H1 (cell line): ENCODE results near the gene VCP. TPM values are rescaled to one million over a fixed set of nuclear protein-coding genes. Genes with fewer than 3 reads are reported as not detected.
A peak's percentile ranks its signal among the peaks of the same experiment; 100 is the strongest.

ENCODE experiments used
- CTCF ChIA-PET: fragments of 300-600 bp; sonication (Branson Sonifier 250); formaldehyde crosslinking; loops from one replicate; lab custom pipeline; 2021; ENCODE audit not compliant: partially characterized antibody; lab: Charles Lee
- POLR2A ChIA-PET: fragments of 300-600 bp; sonication (Branson Sonifier 250); formaldehyde crosslinking; loops from one replicate; lab custom pipeline; 2021; ENCODE audit warnings: inconsistent platforms; ENCODE audit not compliant: partially characterized antibody; lab: Charles Lee
- DNase-seq, 2 experiments: peaks; one replicate each; pipeline versions ENCODE4 v3.0.0 to v3.0.0-alpha.2; 2010 to 2022; ENCODE audit warnings: low spot score in 2 of 2, low read depth in 1 of 2, mixed read lengths in 1 of 2
- FAIRE-seq: peaks from 2 replicates; lab custom pipeline; 2011; peaks lifted over from hg19 to GRCh38; lab: Jason Lieb, UNC
- H2AFZ ChIP-seq: 2 replicates; pipeline ENCODE4 v1.8.1; 2012; ENCODE audit warnings: low read length, inconsistent platforms
- H2AK5ac ChIP-seq: 2 replicates; pipeline ENCODE4 v1.6.1; 2013; ENCODE audit warnings: low read depth, low read length
- H2BK120ac ChIP-seq: replicated peaks from 2 replicates; pipeline ENCODE3; 2013; ENCODE audit warnings: low read depth, low read length, inconsistent platforms
- H2BK12ac ChIP-seq: 2 replicates; pipeline ENCODE4 v1.6.1; 2013; ENCODE audit warnings: low read depth, low read length
- H2BK15ac ChIP-seq: 2 replicates; pipeline ENCODE4 v1.6.1; 2013; ENCODE audit warnings: low read length
- H2BK20ac ChIP-seq: 2 replicates; pipeline ENCODE4 v1.6.1; 2013; ENCODE audit warnings: low read length
- H2BK5ac ChIP-seq: 2 replicates; pipeline ENCODE4 v1.6.1; 2013; ENCODE audit warnings: low read depth, low read length
- H3K14ac ChIP-seq: 2 replicates; pipeline ENCODE4 v1.6.1; 2013; ENCODE audit warnings: inconsistent platforms; ENCODE audit not compliant: insufficient read length
- H3K18ac ChIP-seq: 2 replicates; pipeline ENCODE4 v1.6.1; 2013; ENCODE audit warnings: low read length; ENCODE audit errors: extremely low read depth
- H3K23ac ChIP-seq: 2 replicates; pipeline ENCODE4 v1.6.1; 2013; ENCODE audit warnings: inconsistent platforms; ENCODE audit not compliant: insufficient read length
- H3K23me2 ChIP-seq: 2 replicates; pipeline ENCODE4 v1.6.1; 2013; ENCODE audit warnings: low read depth, low read length
- H3K27ac ChIP-seq: 2 replicates; pipeline ENCODE4 v1.6.1; 2011; ENCODE audit warnings: low read depth, low read length, inconsistent platforms
- H3K27me3 ChIP-seq, 4 experiments: replicated peaks in 1 of 4; 1 replicate in 1 of 4; 2 replicates in 3 of 4; pipeline versions ENCODE4 v1.6.1 to v1.8.1; 2011 to 2013; ENCODE audit warnings: low read length in 3 of 4, mild to moderate bottlenecking in 3 of 4, inconsistent platforms in 2 of 4, mixed read lengths in 2 of 4, moderate library complexity in 1 of 4; ENCODE audit not compliant: control insufficient read depth in 3 of 4, insufficient read depth in 3 of 4; ENCODE audit errors: extremely low read depth in 1 of 4
- H3K36me3 ChIP-seq, 4 experiments: 2 replicates each; pipeline versions ENCODE4 v1.6.1 to v1.8.1; 2011 to 2013; ENCODE audit warnings: mild to moderate bottlenecking in 4 of 4, low read length in 3 of 4, moderate library complexity in 2 of 4, control low read depth in 1 of 4, inconsistent platforms in 1 of 4; ENCODE audit not compliant: insufficient read depth in 4 of 4, control insufficient read depth in 2 of 4
- H3K4ac ChIP-seq: replicated peaks from 2 replicates; pipeline ENCODE3; 2013; ENCODE audit warnings: low read length, low read depth, mixed read lengths, inconsistent platforms; ENCODE audit not compliant: insufficient read length
- H3K4me1 ChIP-seq, 4 experiments: replicated peaks in 1 of 4; 1 replicate in 1 of 4; 2 replicates in 3 of 4; pipeline versions ENCODE4 v1.6.1 to v1.8.1; 2011 to 2013; ENCODE audit warnings: low read length in 3 of 4, inconsistent platforms in 2 of 4, mixed read lengths in 1 of 4; ENCODE audit not compliant: insufficient read depth in 4 of 4, control insufficient read depth in 3 of 4
- H3K4me2 ChIP-seq, 2 experiments: 2 replicates each; pipeline versions ENCODE4 v1.6.1 to v1.8.1; 2011 to 2013; ENCODE audit warnings: low read depth in 2 of 2, low read length in 2 of 2, control low read depth in 1 of 2, inconsistent platforms in 1 of 2, mild to moderate bottlenecking in 1 of 2; ENCODE audit not compliant: insufficient read depth in 1 of 2
- H3K4me3 ChIP-seq, 4 experiments: fragments of 200-600, 300-600 bp in 1 of 4; sonication (generic), shearing (Covaris generic), sonication (Bioruptor Twin) in 1 of 4; 2 replicates each; pipeline versions ENCODE4 v1.5.1 to v1.8.1; 2011 to 2016; ENCODE audit warnings: low read length in 4 of 4, low read depth in 3 of 4, control low read depth in 2 of 4, inconsistent platforms in 2 of 4, mild to moderate bottlenecking in 2 of 4, mixed read lengths in 1 of 4, moderate library complexity in 1 of 4; ENCODE audit not compliant: insufficient read depth in 2 of 4; ENCODE audit errors: extremely low read depth in 1 of 4
- H3K56ac ChIP-seq: replicated peaks from 2 replicates; pipeline ENCODE3; 2013; ENCODE audit warnings: low read depth, mild to moderate bottlenecking, mixed read lengths, low read length, inconsistent platforms; ENCODE audit not compliant: insufficient read length
- H3K79me1 ChIP-seq: 2 replicates; pipeline ENCODE4 v1.6.1; 2013; ENCODE audit warnings: low read depth, low read length, control low read depth
- H3K79me2 ChIP-seq, 2 experiments: 2 replicates each; pipeline versions ENCODE4 v1.6.1 to v1.8.1; 2012 to 2013; ENCODE audit warnings: low read length in 2 of 2, mild to moderate bottlenecking in 2 of 2, inconsistent platforms in 1 of 2; ENCODE audit not compliant: insufficient read depth in 2 of 2, control insufficient read depth in 1 of 2
- H3K9ac ChIP-seq, 4 experiments: replicated peaks in 1 of 4; 1 replicate in 1 of 4; 2 replicates in 3 of 4; pipeline versions ENCODE4 v1.6.1 to v1.8.1; 2011 to 2013; ENCODE audit warnings: low read depth in 3 of 4, low read length in 3 of 4, control low read depth in 2 of 4, mild to moderate bottlenecking in 2 of 4, moderate library complexity in 2 of 4, inconsistent platforms in 1 of 4; ENCODE audit errors: extremely low read depth in 1 of 4
- H3K9me3 ChIP-seq, 2 experiments: 2 replicates each; pipeline versions ENCODE4 v1.6.1 to v1.8.1; 2012 to 2013; ENCODE audit warnings: mild to moderate bottlenecking in 2 of 2, moderate library complexity in 2 of 2, control low read depth in 1 of 2, inconsistent platforms in 1 of 2, low read depth in 1 of 2, low read length in 1 of 2, mixed read lengths in 1 of 2; ENCODE audit not compliant: insufficient read depth in 2 of 2
- H4K20me1 ChIP-seq, 2 experiments: replicated peaks in 1 of 2; 2 replicates each; pipeline versions ENCODE3 to v1.8.1; 2011 to 2013; ENCODE audit warnings: inconsistent platforms in 2 of 2, low read length in 2 of 2, mild to moderate bottlenecking in 1 of 2; ENCODE audit not compliant: insufficient read depth in 2 of 2, control insufficient read depth in 1 of 2
- H4K5ac ChIP-seq: 2 replicates; pipeline ENCODE4 v1.6.1; 2013; ENCODE audit warnings: low read length, low read depth, mixed read lengths, inconsistent platforms; ENCODE audit not compliant: insufficient read length
- H4K8ac ChIP-seq: 2 replicates; pipeline ENCODE4 v1.8.0; 2013; ENCODE audit warnings: mild to moderate bottlenecking, moderate library complexity, low read length, inconsistent platforms; ENCODE audit not compliant: insufficient read depth; ENCODE audit errors: extremely low read depth
- H4K91ac ChIP-seq: replicated peaks from 2 replicates; pipeline ENCODE3; 2013; ENCODE audit warnings: low read length, mixed read lengths, inconsistent platforms; ENCODE audit not compliant: insufficient read length
- SIN3A ChIP-seq, 2 experiments: IDR thresholded peaks in 1 of 2; conservative IDR thresholded peaks in 1 of 2; 2 replicates each; pipeline ENCODE4 v1.6.1; 2011 to 2012; ENCODE audit warnings: low read length in 2 of 2, improper control_type of control experiment in 1 of 2, low read depth in 1 of 2, mild to moderate bottlenecking in 1 of 2
- TEAD4 ChIP-seq: IDR thresholded peaks from 2 replicates; pipeline ENCODE4 v1.6.1; 2012; ENCODE audit warnings: low read depth, low read length, inconsistent platforms, mixed read lengths
- WGBS, 2 experiments: shearing (Covaris generic) in 1 of 2; methylation state at CpG; one replicate each; pipeline versions ENCODE4 v1.1.6 to v1.1.7; 2013 to 2015; ENCODE audit warnings: low lambda C conversion rate in 2 of 2, mixed read lengths in 2 of 2, inconsistent platforms in 1 of 2, low coverage in 1 of 2, missing lambda C conversion rate in 1 of 2; ENCODE audit not compliant: insufficient replicate concordance in 2 of 2, insufficient coverage in 1 of 2, insufficient read length in 1 of 2; ENCODE audit errors: extremely low coverage in 1 of 2, missing lambda C conversion rate in 1 of 2; 5-methylcytosine and 5-hydroxymethylcytosine counted together
- polyA plus RNA-seq, 7 experiments: library from polyadenylated mRNA; depleted of rRNA in 3 of 7; stranded (reverse) in 5 of 7; unstranded in 2 of 7; fragments of >200 nt in 5 of 7; fragments of 200-250 nt in 2 of 7; gene quantifications; 1 replicate in 5 of 7; 2 replicates in 1 of 7; 4 replicates in 1 of 7; pipeline versions ENCODE4 v1.2.1 to v1.2.3, GENCODE V29; 2011 to 2013; ENCODE audit warnings: missing spikeins in 2 of 7, mixed read lengths in 2 of 7
- total RNA-seq: library from RNA; stranded (reverse); fragmentation: NEBNext Ultra II Directional; extraction: Animal tissue kit (Norgen Biotek cat#: 25700); gene quantifications from 2 replicates; pipeline ENCODE4 v1.2.1, GENCODE V29; 2021

The VCP gene
- total and polyA plus RNA-seq, 2 of the 8 experiments (the other 6 are each of a cell fraction or from before 2014, with no cell fraction given) = 173 to 375 TPM

DNA sequence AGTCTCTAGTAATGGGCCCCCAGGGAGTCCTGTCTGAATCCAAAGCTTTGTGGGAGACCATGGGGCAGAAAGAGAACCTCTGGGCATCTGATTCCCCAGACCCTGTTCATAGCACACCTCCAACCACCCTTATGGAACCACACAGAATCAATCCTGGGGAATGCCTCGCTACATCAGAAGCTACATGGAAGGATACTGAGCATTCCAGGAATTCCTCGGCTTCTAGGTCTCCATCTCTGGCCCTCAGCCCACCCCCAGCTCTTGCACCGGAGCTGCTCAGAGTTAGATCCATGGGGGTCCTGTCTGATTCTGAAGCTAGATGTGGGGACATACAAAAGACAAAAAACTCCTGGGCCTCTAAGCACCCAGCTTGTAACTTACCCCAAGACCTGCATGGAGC, 28.4 kb downstream of the VCP start:
- Histone ChIP-seq H3K9me3 (no peaks in the 10 kb centered on the region), H2AFZ (no peak overlapping the region), H3K79me2 (no peaks in the 10 kb centered on the region), H3K56ac (no peak overlapping the region), H3K9ac (no peak overlapping the region), H4K91ac (no peak overlapping the region), H2BK12ac (no peak overlapping the region), H2AK5ac (no peak overlapping the region), H3K4me3 (no peak overlapping the region), H3K27ac (no peak overlapping the region), H3K23me2 (no peaks in the 10 kb centered on the region), H3K18ac (no peak overlapping the region), H3K4me2 (no peak overlapping the region), H2BK5ac (no peak overlapping the region), H4K5ac (no peak overlapping the region), H3K4me1 (peaks cover 0 to 2% (median 0%) of the 10 kb centered on the region in 4 experiments; a peak in 2 of 7 replicates), H4K20me1 (no peaks in the 10 kb centered on the region), H2BK15ac (no peak overlapping the region), H3K14ac (no peak overlapping the region), H3K79me1 (no peaks in the 10 kb centered on the region), H2BK120ac (no peak overlapping the region), H2BK20ac (no peak overlapping the region), H3K4ac (no peak overlapping the region), H3K36me3 (peaks cover 0 to 10% (median 4%) of the 10 kb centered on the region in 4 experiments; a peak in 4 of 8 replicates), H4K8ac (no peak overlapping the region), H3K27me3 (no peaks in the 10 kb centered on the region), H3K23ac (no peak overlapping the region)
- POLR2A ChIA-PET = interaction anchor here (0.7 to 2.3 kb wide), 13 partner anchors 11 to 63 kb away, joined by 3 to 12 read pairs (median 3); partner anchors contain the start of genes FANCG and VCP
- no peak for DNase-seq
- 87% methylated on average over 3 of the region's 3 CpGs; no CpG with 5 or more reads in 1 of the 2 experiments for WGBS, 2 experiments
- no peak for FAIRE-seq
- CTCF ChIA-PET = interaction anchor here (0.6 to 3.3 kb wide), 12 partner anchors 11 to 344 kb away, joined by 3 to 14 read pairs (median 4); partner anchors contain the start of genes DNAJB5 and PIGO
- TF ChIP-seq SIN3A (conservative IDR thresholded peaks at IDR 0.05 in 1 of 2, IDR thresholded peaks at IDR 0.05 in 1 of 2; ENCODE audit: low read depth in 1 of 2, low read length in 2 of 2) = no peak
- peak; percentile 98 for TF ChIP-seq TEAD4
